Measurements from ENCODE around the gene SRSF5. TPM values are rescaled to one million over a fixed set of nuclear protein-coding genes. Genes with fewer than 3 reads are reported as not detected.

The SRSF5 gene
- total and polyA plus RNA-seq, 8 donors: 141 to 540 (median 329) TPM

DNA sequence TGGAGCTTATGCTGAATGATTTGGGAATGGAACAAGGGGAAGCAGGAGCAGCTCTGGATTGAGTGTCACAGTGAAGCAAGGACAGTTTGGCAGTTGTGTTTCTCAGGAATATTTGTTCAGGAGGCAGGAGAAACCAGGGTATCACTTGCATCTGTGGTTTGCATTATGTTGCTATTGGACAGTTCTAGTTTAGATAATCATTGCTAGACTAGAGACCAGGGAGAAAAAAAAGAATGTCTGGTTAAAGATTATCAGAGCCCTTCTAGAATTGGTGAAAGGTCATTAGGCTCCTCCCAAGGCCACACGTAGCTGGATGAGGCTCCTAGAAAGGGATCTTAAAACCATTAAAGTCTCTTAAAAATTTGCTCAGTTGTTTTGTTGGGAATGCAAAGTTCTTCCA lies 17.0 kb upstream of the SRSF5 start:
- Histone ChIP-seq H3K27ac (no peak overlapping the region), H3K4me1 (peaks cover 0 to 12% (median 0%) of the 10 kb centered on the region in 4 donors), H3K36me3 (no peaks in the 10 kb centered on the region), H3K27me3 (no peaks in the 10 kb centered on the region), H3K4me3 (no peak overlapping the region), H3K9me3 (no peaks in the 10 kb centered on the region)
- 30 to 47% (median 34%) methylated on average over 1 of the region's 1 CpG for WGBS, 5 donors
- peak in 1 of 2 donors; percentile 43 for DNase-seq
- no peak for TF ChIP-seq CTCF (IDR thresholded peaks at IDR 0.05)
- TF ChIP-seq POLR2A (IDR thresholded peaks at IDR 0.05): no peak
- no peak for TF ChIP-seq POLR2AphosphoS5 (IDR thresholded peaks at IDR 0.05)
- no peak for TF ChIP-seq EP300 (IDR thresholded peaks at IDR 0.05)
- intact Hi-C loops (cut with DNase I; ENCODE audit: low total_unique reads): no loop called here

DNA sequence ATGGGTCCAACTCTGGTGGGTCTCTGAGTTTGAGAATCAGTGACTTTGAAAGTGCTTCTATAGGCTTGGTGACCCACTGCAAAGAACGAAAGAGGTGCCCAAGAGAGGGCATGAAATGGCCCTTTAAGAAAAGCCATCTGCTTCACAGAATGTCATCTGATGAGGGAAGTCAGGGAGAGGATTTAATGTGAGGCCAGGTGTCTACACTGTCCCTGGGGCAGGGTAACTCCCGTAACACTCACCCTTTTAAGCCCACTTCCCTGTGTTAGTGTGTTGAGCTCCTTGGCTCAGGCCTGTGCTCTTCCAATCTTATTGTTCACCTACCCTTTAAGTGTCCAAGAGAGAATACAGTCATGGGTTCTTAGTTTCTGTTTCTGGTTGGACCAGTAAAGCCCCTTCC lies 16.4 kb upstream of the SRSF5 start:
- H3K27me3 ChIP-seq: no peaks in the 10 kb centered on the region
- WGBS, 5 donors: 95 to 98% (median 95%) methylated on average over 2 of the region's 2 CpGs
- H3K36me3 ChIP-seq: no peaks in the 10 kb centered on the region
- no peak for TF ChIP-seq POLR2AphosphoS5 (IDR thresholded peaks at IDR 0.05)
- TF ChIP-seq POLR2A (IDR thresholded peaks at IDR 0.05): no peak
- TF ChIP-seq EP300 (IDR thresholded peaks at IDR 0.05): no peak
- TF ChIP-seq CTCF (IDR thresholded peaks at IDR 0.05): no peak
- no peak overlapping the region for H3K4me3 ChIP-seq
- no peak overlapping the region for H3K27ac ChIP-seq
- intact Hi-C loops (cut with DNase I; ENCODE audit: low total_unique reads): no loop called here
- no peak for DNase-seq
- peaks cover 0 to 12% (median 0%) of the 10 kb centered on the region in 4 donors for H3K4me1 ChIP-seq
- no peaks in the 10 kb centered on the region for H3K9me3 ChIP-seq

DNA sequence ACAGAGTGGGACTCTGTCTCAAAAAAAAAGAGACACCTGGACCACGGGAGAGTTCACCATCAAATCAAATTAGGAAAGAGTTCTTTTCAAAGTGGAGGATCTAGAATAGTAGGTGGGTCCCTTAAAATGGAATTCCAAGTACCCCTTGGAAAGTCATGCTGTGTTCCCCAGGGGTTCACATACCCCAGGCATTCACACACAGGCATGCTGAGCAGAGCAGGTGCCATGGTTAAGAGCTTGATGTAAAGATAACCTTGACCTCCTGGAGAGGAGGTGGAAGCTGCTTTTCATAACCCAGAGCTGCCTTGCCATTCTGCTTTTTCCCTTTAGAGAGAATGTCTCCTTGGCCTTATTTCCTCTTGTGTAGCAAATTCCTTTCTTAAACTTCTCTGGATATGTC lies 14.2 kb upstream of the SRSF5 start:
- intact Hi-C loops (cut with DNase I; ENCODE audit: low total_unique reads): no loop called here
- Histone ChIP-seq H3K4me1 (peaks cover 0 to 12% (median 0%) of the 10 kb centered on the region in 4 donors), H3K9me3 (no peaks in the 10 kb centered on the region), H3K27me3 (no peaks in the 10 kb centered on the region), H3K4me3 (no peak overlapping the region), H3K27ac (no peak overlapping the region), H3K36me3 (no peaks in the 10 kb centered on the region)
- no peak for TF ChIP-seq POLR2AphosphoS5 (IDR thresholded peaks at IDR 0.05)
- TF ChIP-seq CTCF (IDR thresholded peaks at IDR 0.05): no peak
- no peak for TF ChIP-seq POLR2A (IDR thresholded peaks at IDR 0.05)
- TF ChIP-seq EP300 (IDR thresholded peaks at IDR 0.05): no peak
- no peak for DNase-seq
- WGBS, 5 donors: 53 to 67% (median 63%) methylated on average over 1 of the region's 1 CpG

- Histone ChIP-seq H3K4me1 (peaks cover 0 to 12% (median 0%) of the 10 kb centered on the region in 4 donors), H3K36me3 (no peaks in the 10 kb centered on the region), H3K4me3 (no peak overlapping the region), H3K27ac (no peak overlapping the region), H3K9me3 (no peaks in the 10 kb centered on the region), H3K27me3 (no peaks in the 10 kb centered on the region)
- no peak for DNase-seq
- TF ChIP-seq POLR2A (IDR thresholded peaks at IDR 0.05) (no peak), EP300 (IDR thresholded peaks at IDR 0.05) (no peak), POLR2AphosphoS5 (IDR thresholded peaks at IDR 0.05) (no peak), CTCF (IDR thresholded peaks at IDR 0.05) (no peak)
- intact Hi-C loops (cut with DNase I; ENCODE audit: low total_unique reads): no loop called here
- WGBS, 5 donors: 95 to 100% (median 100%) methylated on average over 1 of the region's 1 CpG
These were observed 13.1 kb upstream of the SRSF5 start for GRCh38 chr14:69753860-69754259.
